NCI-H82 treated with DMSO at 0.1 percent for 48 hours (cell line): ENCODE measurements around the gene B4GALT6.

Experiments used
- DNase-seq: peaks from one replicate; lab custom pipeline; 2025; ENCODE audit not compliant: unreplicated experiment; lab: John Stamatoyannopoulos, UW

B4GALT6 gene

GRCh38 chr18:31634331-31634713 is 50.1 kb downstream of the B4GALT6 start:
- no peak for DNase-seq

- no peak for DNase-seq
These were observed 50.7 kb downstream of the B4GALT6 start for GRCh38 chr18:31633392-31634330.

GRCh38 chr18:31632356-31632755 is 52.0 kb downstream of the B4GALT6 start:
- DNase-seq, result no peak

- DNase-seq, result no peak
These were observed 52.9 kb downstream of the B4GALT6 start for GRCh38 chr18:31631526-31631925.

- DNase-seq, result no peak
These were observed 53.8 kb downstream of the B4GALT6 start for GRCh38 chr18:31630549-31630948.

GRCh38 chr18:31626409-31626808 is 58.0 kb downstream of the B4GALT6 start:
- no peak for DNase-seq

GRCh38 chr18:31624892-31625640 is 59.3 kb downstream of the B4GALT6 start:
- no peak for DNase-seq

GRCh38 chr18:31619291-31619690 is 65.1 kb downstream of the B4GALT6 start:
- DNase-seq, result no peak

GRCh38 chr18:31618801-31619200 is 65.6 kb downstream of the B4GALT6 start:
- no peak for DNase-seq

GRCh38 chr18:31617031-31617717 is 67.2 kb downstream of the B4GALT6 start:
- DNase-seq, result no peak

GRCh38 chr18:31616586-31616985 is 67.8 kb downstream of the B4GALT6 start:
- DNase-seq, result no peak

GRCh38 chr18:31614044-31614443 is 70.3 kb downstream of the B4GALT6 start:
- no peak for DNase-seq

GRCh38 chr18:31612124-31612523 is 72.3 kb downstream of the B4GALT6 start:
- DNase-seq, result no peak

- DNase-seq, result no peak
These were observed 72.9 kb downstream of the B4GALT6 start for GRCh38 chr18:31611511-31611910.

GRCh38 chr18:31610286-31611205 is 73.8 kb downstream of the B4GALT6 start:
- peak; percentile 78 for DNase-seq

- DNase-seq, result no peak
These were observed 74.5 kb downstream of the B4GALT6 start for GRCh38 chr18:31609886-31610285.

GRCh38 chr18:31607384-31607783 is 77.0 kb downstream of the B4GALT6 start:
- no peak for DNase-seq

GRCh38 chr18:31606265-31606664 is 78.1 kb downstream of the B4GALT6 start:
- no peak for DNase-seq

GRCh38 chr18:31603315-31603714 is 81.1 kb downstream of the B4GALT6 start:
- no peak for DNase-seq

GRCh38 chr18:31598021-31598805 is 86.2 kb downstream of the B4GALT6 start:
- no peak for DNase-seq
